Upper lobe of right lung (tissue), 1 donor: ENCODE data around the gene ELAVL1. TPM values are rescaled to one million over a fixed set of nuclear protein-coding genes. Genes with fewer than 3 reads are reported as not detected.

ENCODE experiments used
- ATAC-seq: fragments of 200-7000 bp; cut with Tn5 transposase; one replicate; pipeline ENCODE4 v1.9.1; 2020; ENCODE audit warnings: mild to moderate bottlenecking, moderate library complexity
- DNase-seq: peaks from one replicate; pipeline ENCODE4 v3.0.0-alpha.2; 2020
- H3K27ac ChIP-seq: fragments of 200-600 bp; one replicate; pipeline ENCODE4 v1.8.0; 2022
- H3K27me3 ChIP-seq: fragments of 200-600 bp; one replicate; pipeline ENCODE4 v1.8.0; 2022; ENCODE audit warnings: mild to moderate bottlenecking
- H3K36me3 ChIP-seq: fragments of 200-600 bp; one replicate; pipeline ENCODE4 v1.8.0; 2022
- H3K4me1 ChIP-seq: fragments of 200-600 bp; one replicate; pipeline ENCODE4 v1.8.0; 2022
- H3K4me3 ChIP-seq: fragments of 200-600 bp; one replicate; pipeline ENCODE4 v1.8.0; 2022; ENCODE audit warnings: mild to moderate bottlenecking
- H3K9me3 ChIP-seq: fragments of 200-600 bp; one replicate; pipeline ENCODE4 v1.8.0; 2022
- intact Hi-C: fragments of 100-400 bp; cut with DNase I; formaldehyde crosslinking; loops from one replicate; pipeline ENCODE4 v1.11.0; 2022
- total RNA-seq: library from RNA; stranded (reverse); fragmentation: NEBNext Ultra II Directional; extraction: Animal tissue kit (Norgen Biotek cat#: 25700); gene quantifications from one replicate; pipeline ENCODE4 v1.2.1, GENCODE V29; 2021
- TF ChIP-seq, protein P1 (sequence below): fragments of 200-600 bp; IDR thresholded peaks from one replicate; pipeline ENCODE4 v1.8.0; 2022; ENCODE audit warnings: antibody characterized with exemption
- donor health status: DM: no; HTN: yes; CAD: no; lungs with severe emphysema.

Gene ELAVL1
- total RNA-seq, 1 donor from 2014 or later: 65.9 TPM

DNA sequence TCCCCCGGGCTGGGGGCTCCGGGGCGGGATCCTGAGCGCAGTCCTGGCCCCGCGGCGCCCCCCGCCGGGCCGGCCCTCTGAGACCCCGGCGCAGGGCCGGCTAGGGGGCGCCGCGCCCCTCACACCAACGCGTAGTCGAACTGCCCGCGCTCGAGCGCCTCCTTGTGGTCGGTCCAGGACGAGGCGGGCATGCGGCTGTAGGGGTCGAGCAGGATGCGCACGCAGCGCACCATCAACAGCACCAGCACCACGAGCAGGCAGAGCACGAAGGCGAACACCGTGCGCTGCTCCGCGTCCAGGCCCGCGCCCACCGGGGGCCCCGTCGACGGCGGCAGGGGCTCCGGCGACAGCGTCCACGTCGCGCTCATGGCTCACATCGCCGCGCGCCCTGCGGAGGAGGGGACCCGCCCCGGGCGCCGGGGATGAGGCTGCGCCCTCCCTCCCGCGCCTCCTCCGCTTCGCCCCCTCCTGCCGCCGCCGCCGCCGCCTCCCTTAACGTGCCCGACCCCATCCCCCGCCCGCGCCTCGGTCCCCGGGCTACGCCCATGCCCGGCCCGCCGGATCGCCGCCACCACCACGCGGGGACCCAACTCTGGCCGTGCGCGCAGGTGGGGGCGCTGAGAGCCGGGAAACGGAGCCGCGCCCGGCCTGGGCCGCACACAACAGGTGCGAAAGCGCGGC lies 80.1 kb downstream of the ELAVL1 start:
- TF ChIP-seq, protein P1, sequence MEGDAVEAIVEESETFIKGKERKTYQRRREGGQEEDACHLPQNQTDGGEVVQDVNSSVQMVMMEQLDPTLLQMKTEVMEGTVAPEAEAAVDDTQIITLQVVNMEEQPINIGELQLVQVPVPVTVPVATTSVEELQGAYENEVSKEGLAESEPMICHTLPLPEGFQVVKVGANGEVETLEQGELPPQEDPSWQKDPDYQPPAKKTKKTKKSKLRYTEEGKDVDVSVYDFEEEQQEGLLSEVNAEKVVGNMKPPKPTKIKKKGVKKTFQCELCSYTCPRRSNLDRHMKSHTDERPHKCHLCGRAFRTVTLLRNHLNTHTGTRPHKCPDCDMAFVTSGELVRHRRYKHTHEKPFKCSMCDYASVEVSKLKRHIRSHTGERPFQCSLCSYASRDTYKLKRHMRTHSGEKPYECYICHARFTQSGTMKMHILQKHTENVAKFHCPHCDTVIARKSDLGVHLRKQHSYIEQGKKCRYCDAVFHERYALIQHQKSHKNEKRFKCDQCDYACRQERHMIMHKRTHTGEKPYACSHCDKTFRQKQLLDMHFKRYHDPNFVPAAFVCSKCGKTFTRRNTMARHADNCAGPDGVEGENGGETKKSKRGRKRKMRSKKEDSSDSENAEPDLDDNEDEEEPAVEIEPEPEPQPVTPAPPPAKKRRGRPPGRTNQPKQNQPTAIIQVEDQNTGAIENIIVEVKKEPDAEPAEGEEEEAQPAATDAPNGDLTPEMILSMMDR: peak; percentile 80
- Histone ChIP-seq H3K9me3 (no peaks in the 10 kb centered on the region), H3K27ac (no peak overlapping the region), H3K4me3 (peak overlapping the region; percentile 40), H3K36me3 (peaks cover 14% of the 10 kb centered on the region), H3K27me3 (no peaks in the 10 kb centered on the region), H3K4me1 (peaks cover 28% of the 10 kb centered on the region)
- intact Hi-C loops: no loop called here
- DNase-seq (peak; percentile 85), ATAC-seq (no peak)

DNA sequence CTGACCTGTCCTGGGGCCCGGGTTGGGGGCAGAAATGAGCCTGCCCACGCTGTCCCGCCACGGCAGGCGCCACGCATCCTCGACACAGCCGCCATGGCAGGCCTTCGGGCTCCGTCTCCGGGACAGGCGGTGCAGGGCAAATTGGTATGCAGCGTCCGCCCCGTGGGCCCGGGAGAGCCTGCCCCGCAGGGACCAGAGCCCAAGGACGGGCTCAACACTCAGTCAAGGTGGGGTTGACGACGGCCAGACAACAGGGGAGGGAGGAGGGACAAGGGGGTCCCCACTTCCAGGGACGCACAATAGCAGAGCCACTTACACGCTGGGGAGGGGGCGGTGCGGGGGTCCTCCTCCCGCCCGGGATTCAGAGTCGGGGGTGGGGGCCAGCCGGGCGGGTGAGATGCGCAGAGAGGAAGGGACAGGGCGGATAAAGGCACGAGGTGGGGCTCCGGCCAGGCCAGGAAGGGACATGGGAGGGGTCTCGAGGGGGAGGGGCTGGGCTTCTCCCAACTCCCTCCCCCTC lies 80.7 kb downstream of the ELAVL1 start:
- TF ChIP-seq, protein P1: no peak
- peaks cover 13% of the 10 kb centered on the region for H3K36me3 ChIP-seq
- no peaks in the 10 kb centered on the region for H3K9me3 ChIP-seq
- intact Hi-C loops: no loop called here
- H3K27me3 ChIP-seq: no peaks in the 10 kb centered on the region
- H3K4me3 ChIP-seq: peak overlapping the region; percentile 40
- H3K27ac ChIP-seq: no peak overlapping the region
- DNase-seq: no peak
- ATAC-seq: no peak
- peaks cover 30% of the 10 kb centered on the region for H3K4me1 ChIP-seq

DNA sequence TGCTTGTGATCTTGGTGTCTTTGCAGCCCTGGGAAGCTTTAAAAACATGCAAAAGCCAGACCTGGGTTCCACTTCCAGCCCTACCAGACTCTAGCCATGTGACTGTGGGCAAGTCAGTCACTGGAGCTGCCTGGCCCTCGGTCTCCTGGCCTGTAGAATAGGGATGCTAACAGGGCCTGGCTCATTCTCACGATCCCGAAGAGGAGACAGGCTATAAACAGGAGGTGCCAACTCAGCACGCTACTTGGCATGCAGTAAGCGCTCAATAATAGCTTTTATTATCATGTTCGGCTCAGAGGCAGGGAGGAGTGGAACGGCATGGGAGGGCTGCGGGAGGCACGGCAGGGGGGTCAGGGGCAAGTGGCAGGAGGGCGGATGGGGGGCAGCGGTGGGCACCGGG lies 81.2 kb downstream of the ELAVL1 start:
- TF ChIP-seq, protein P1: no peak
- Histone ChIP-seq H3K4me1 (peaks cover 33% of the 10 kb centered on the region), H3K4me3 (no peak overlapping the region), H3K27me3 (no peaks in the 10 kb centered on the region), H3K27ac (no peak overlapping the region), H3K9me3 (no peaks in the 10 kb centered on the region), H3K36me3 (peaks cover 13% of the 10 kb centered on the region)
- intact Hi-C loops: no loop called here
- DNase-seq: no peak
- ATAC-seq: no peak

DNA sequence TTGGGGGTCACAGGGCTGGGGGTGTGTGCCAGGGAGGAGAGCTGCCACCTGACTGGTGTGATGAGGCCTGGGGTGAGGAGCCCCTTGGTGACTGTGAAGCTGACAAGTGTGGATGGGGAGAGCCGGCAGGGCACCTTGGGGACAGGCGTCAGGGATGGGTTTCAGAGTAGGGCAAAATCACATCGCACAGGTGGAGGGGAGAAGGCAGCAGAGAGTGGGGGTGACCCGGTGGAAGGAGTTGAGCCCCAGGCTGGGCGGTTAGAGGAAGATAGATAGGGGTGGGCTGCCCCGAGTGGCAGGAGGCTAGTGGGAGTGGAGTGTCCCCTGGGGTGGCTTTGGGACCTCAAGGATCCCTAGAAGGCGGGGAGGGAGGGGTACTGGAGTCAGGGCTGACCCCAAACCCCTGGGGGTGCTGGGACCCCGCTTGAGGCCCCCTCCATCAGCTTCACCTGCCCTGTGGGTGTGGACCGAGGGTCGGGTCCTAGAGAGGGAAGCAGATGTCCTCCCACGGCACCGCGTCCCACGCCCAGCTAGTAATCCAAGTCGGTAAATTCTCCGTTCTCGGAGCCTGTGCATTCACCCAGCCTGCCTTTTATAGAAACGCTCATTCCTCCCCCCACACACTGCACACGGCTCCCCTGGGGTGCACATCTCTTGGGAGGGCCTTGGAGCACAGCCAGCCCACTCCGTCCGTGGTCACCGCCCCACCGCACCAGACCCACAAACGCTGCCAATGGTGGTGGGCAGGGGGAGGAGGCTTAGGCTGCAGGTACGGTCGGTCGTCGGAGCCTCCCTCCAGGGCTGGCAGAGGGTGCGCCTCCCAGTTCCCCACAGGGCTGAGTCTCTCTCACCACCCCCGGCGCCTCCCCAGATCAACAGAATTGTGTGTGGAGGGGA lies 81.9 kb downstream of the ELAVL1 start:
- Histone ChIP-seq H3K27me3 (peaks cover 3% of the 10 kb centered on the region), H3K4me3 (no peak overlapping the region), H3K9me3 (no peaks in the 10 kb centered on the region), H3K4me1 (peaks cover 33% of the 10 kb centered on the region), H3K27ac (no peak overlapping the region), H3K36me3 (peaks cover 13% of the 10 kb centered on the region)
- intact Hi-C loops: no loop called here
- TF ChIP-seq, protein P1: no peak
- ATAC-seq (no peak), DNase-seq (no peak)

DNA sequence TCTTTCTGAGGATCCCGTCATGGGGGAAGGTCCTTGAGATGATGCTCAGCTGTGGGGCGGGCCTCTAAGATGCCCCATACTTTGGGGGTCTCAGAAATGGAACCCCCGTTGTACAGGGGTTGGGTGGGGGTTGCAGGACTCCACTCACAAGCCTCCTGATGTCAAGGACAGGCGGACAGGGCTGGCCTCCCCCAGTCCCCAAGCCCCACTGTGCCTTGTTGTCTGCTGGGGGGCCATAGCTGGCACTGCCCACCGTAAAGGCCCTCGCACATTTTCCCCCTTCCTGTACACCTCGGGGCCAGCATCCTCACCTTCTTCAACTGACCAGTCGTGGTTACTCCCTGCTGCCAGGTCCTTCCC lies 82.6 kb downstream of the ELAVL1 start:
- Histone ChIP-seq H3K27ac (no peak overlapping the region), H3K9me3 (no peaks in the 10 kb centered on the region), H3K4me3 (no peak overlapping the region), H3K27me3 (peaks cover 10% of the 10 kb centered on the region), H3K36me3 (peaks cover 13% of the 10 kb centered on the region), H3K4me1 (peaks cover 36% of the 10 kb centered on the region)
- ATAC-seq (no peak), DNase-seq (no peak)
- TF ChIP-seq, protein P1: no peak
- intact Hi-C loops: no loop called here
